DND-41 (cell line): ENCODE data around the gene DPP6.

Experiments used
- EZH2 ChIP-seq: IDR thresholded peaks from 3 replicates; pipeline ENCODE4 v1.6.1; 2012; ENCODE audit warnings: borderline replicate concordance, low read depth, mild to moderate bottlenecking, moderate library complexity, low read length, inconsistent platforms; ENCODE audit not compliant: severe bottlenecking
- TF ChIP-seq, protein P1 (sequence below): IDR thresholded peaks from 2 replicates; pipeline ENCODE4 v1.5.1; 2012; ENCODE audit warnings: borderline replicate concordance, low read length, moderate library complexity, mild to moderate bottlenecking; ENCODE audit not compliant: poor library complexity, severe bottlenecking; ENCODE audit errors: extremely low read depth

DNA sequence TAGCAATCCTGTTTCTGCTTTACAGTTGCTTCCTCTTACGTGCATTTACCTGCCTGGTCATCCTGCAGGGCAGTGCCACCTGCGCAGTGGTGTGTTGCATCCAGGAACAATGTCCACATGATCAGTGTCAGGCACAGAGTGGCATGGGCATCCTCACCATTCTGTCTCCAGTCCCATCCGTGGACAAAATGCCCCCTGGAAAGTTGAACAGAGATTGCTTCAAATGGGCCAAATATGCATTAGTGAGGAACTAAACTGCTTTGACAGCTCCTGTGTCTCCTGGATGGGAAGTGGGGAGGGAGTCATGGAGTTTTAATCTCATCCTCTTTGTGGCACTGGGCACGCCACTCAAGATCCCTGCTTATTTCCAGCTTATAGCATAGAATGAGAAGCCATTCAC is 151.8 kb downstream of the DPP6 start:
- TF ChIP-seq, protein P1, sequence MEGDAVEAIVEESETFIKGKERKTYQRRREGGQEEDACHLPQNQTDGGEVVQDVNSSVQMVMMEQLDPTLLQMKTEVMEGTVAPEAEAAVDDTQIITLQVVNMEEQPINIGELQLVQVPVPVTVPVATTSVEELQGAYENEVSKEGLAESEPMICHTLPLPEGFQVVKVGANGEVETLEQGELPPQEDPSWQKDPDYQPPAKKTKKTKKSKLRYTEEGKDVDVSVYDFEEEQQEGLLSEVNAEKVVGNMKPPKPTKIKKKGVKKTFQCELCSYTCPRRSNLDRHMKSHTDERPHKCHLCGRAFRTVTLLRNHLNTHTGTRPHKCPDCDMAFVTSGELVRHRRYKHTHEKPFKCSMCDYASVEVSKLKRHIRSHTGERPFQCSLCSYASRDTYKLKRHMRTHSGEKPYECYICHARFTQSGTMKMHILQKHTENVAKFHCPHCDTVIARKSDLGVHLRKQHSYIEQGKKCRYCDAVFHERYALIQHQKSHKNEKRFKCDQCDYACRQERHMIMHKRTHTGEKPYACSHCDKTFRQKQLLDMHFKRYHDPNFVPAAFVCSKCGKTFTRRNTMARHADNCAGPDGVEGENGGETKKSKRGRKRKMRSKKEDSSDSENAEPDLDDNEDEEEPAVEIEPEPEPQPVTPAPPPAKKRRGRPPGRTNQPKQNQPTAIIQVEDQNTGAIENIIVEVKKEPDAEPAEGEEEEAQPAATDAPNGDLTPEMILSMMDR = no peak
- no peak for TF ChIP-seq EZH2
